ENCODE measurements around the gene TNFRSF17.

The TNFRSF17 gene

GRCh38 chr16:12009462-12009861, 44.5 kb downstream of the TNFRSF17 start:
- peak; percentile 50 for DNase-seq

DNA sequence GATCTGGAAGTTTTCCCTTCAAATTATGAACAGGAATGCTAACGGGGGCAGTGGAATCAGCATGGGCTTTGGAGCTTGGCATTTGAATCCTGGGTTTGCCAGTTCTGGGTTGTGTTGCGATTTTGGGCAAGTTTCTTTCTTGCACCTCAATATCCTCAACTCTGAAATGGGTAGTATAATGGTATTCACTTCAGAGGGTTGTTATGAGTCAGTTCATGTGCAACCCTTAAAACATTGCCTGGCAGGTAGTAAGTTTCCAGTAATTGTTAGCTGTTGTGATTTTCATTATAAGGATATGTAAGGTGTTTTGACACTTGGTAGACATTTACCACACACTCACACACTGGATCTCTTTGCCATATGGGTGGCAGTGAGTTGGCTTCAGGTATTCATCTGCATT, 44.9 kb downstream of the TNFRSF17 start:
- no peak for DNase-seq

- peak; percentile 16 for DNase-seq
Observed at GRCh38 chr16:12010388-12011251, 45.6 kb downstream of the TNFRSF17 start.

GRCh38 chr16:12011565-12011964, 46.6 kb downstream of the TNFRSF17 start:
- no peak for DNase-seq

GRCh38 chr16:12016291-12016947, 51.4 kb downstream of the TNFRSF17 start:
- no peak for DNase-seq

- DNase-seq = no peak
Observed at GRCh38 chr16:12017558-12017957, 52.5 kb downstream of the TNFRSF17 start.

Measured in CD4-positive, alpha-beta T cell treated with Interleukin-17A for 4 hours (primary cell).